Measurements from ENCODE around the gene PACC1.

Gene PACC1

DNA sequence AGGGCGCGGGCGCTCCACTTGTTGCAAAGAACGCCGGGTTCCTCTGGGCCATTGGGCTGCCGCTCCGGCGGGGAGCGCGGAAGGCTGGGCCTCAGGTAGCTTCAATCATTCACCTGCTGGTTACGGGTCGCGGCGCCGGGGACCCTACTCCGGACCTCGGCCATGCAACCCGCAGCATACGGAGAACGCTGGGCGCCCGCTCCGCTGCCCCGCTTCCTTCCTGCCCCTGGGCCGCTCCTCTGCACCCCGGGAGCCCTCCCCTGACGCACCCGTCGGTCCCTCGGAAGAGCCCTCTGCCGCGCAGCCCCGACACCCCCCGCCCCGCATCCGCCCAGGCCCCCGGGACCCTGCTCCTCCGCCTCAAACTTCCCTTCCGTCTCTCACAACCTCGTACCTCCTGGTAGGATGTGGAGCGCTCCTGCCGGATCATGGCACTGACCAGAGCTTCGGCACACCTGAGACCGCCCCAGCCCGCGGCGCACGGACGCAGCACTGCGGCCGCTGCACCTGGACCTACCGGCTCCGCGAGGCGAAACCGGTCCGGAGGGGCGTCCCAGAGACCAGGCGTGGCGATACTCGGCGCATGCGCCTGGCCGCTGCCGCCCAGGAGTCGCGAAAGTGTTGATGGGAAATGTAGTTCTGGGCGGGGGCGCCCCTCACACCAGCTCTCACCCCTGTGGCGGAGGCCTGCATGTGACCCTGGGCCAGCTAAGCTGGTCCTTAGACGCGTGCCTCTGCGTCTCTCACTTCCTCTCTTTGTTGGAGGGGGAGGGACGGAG lies at the start of gene PACC1:
PACC1 (minus strand) TSS at position 559 of the 779 bp plus-strand sequence; CDS start at position 430, 129 bp downstream.
- peak; percentile 89 for DNase-seq

DNA sequence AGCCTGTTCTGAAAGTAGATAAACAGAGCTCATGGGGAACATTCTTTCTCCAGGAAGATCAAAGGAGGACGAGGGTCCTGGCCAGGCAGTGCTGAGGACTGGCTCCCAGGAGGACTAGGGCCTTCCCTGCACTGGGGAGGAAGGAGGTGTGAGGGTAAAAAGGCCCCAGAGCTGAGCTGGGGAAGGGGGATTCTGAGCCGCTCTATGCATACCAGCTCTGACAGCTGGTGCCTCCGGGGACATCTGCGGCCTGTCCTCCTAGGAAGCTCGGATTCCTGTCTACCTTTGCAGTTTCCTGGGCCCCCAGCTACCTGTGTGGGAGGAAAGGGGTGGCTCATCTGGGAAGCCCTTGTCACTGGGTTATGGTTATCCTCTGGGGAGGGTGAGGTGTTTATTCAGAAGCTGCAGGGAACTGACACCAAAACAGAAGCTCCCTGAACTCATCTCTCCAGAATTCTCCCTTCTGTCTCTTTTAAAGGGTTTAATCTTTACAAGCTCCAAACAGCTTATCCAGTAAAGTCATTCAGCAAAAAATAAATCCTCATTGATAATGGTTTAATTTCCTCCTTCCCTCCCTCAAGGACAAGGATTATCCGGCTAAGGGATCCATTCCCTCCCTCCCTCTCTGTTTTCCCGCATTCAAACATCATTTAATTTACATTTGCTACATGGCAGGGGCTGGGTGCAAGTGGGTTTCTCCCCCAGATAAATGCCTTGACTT lies 49.0 kb upstream of the PACC1 start:
- no peak for DNase-seq

DNA sequence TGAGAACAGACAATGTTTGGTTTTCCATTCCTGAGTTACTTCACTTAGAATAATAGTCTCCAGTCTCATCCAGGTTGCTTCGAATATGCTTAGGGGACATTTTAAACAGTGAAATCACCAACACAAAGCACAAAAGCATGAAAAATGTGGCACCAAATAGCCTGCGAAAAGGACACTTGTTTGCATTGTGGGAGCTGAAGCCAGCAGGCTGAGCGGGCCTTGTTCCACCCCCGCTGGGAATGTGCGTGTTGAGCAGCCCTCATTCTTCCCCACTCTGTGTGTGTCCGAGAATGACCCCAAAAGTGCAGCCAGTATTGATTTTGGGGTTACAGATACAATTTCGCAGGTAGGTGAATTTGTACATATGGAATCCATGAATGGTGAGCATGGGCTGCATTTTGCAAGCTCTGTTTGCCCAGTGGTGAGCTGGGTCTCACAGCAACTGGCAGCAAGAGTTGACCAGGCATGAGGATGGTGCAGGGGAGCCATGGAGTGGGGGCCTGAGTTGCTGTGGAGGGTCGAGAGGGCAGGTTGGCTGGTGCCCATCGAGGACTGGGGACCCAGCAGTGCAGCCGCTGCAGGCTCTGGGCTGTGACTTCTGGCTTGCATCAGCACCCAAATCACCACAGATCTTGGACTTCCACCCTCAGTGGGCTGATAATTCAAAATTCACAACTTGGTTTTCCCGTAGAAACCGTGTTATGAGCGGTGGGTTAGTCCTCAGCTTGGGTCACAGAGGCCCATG lies 47.4 kb upstream of the PACC1 start:
- DNase-seq: no peak

DNA sequence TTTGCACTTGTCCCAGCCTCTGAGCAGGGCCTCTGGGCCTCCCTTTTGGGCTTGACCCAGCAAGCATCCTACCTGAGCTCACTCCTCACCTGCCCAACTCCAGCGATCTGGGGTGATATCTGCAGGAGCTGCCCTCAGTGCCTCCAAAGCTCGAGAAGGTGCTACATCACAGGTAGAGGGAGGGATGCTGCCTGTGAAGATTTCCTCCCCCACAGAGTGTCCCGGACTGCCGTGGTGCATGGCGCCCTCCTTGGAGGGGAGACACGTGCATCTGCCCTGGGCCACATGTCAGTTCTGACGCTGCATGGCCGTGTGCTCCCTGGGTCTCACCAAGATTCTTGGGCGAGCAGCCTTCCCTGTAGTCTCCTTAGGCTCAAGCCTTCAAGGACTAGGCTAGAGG lies 45.7 kb upstream of the PACC1 start:
- DNase-seq: no peak

DNA sequence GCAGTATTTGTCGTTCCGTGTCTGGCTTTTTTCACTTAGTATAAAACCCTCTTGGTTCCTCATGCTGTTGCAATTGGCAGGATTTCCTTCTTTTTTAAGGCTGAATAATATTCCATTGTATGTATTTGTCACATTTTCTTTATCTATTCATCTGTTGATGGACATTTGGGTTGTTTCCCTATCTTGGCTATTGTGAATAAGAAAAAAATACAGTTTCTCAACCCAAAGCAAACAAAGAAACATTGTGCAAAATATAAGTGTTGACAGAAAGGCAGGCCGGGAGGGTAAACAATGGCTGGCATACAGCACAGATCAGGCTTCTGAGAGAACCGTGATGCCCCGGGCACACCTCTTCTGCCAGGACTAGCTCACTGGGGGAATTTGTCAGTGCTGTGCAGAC lies 45.0 kb upstream of the PACC1 start:
- DNase-seq: no peak

DNA sequence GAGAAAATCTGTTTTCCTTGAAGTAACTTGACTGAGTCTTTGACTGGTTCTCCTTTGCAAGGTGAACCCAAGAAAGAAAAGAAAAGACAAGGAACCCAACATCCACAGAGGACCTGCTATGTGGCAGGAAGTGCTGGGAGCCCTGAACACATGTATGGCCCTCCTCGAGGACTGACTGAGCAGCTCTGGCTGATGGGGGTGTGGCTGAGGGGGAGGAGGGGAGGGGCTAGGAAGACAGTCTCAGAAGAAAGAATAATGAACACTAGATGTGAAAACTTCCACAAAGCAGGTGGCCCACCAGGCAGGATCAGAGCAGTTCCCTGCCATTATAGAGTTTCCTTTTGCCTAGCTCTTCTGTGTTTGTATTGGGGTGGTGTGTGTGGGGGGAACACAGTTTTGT lies 44.1 kb upstream of the PACC1 start:
- DNase-seq: no peak

DNA sequence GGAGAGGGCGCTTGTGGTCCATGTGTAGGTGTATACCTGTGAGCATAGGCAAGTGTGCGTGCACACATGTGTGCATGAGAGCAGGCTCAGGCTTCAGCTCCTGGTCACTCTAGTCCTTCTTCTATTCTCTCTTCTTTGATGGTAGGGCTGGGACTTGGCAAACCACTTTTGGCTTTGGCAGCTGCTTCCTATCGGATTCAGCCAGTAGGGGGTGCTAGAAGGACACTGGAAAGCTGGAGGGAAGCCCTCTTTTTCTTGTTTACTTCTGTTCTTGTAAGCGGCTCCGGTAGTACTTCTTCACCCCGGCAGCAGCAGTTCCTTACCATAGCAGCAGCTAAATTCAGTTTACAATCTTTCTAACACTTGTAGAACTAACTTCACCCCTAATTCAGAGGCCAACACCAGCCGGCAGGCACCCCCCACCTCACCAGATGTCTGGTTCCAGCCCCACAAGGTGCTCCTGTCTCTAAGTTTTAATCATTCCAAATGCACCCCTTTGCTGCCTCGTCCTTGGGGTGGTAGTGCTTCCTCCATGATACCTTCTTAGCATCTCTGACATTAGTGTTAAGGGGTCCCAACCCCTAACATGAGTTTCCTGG lies 43.2 kb upstream of the PACC1 start:
- DNase-seq: peak; percentile 61

DNA sequence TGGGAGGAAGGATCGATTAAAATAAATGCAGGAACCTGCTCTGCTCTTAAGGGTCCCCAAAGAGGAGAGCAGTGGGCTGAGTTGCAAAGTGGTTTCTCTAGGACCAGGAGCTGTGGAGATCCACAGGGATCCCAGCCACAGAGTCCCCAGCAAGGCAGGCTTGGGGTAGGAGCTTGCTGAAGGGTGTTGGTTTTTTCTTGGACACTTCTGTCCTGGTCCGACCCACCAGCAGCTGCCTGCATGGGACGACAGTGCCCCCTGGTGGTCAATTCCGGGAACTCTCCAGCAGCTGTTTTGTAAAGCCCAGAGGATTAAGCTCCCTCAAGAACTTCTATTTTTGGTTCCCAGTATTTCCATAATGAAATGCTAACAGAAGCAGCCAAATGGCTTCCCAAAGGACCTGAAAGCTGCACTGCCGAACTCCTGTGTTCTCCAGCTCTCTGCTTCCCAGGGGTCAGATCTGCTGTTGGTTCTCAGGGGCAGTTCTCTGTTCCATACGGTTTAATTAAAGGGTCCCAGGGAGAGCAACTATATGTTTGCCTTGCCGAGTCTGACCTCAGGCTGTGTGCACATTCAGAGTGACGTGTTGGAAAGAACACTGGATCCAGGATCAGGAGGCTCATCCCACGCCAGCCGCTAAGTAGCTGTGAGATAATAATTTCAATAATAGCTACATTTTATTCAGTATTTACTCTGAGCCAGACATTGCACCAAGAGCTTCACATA lies 41.3 kb upstream of the PACC1 start:
- DNase-seq: peak; percentile 74

DNA sequence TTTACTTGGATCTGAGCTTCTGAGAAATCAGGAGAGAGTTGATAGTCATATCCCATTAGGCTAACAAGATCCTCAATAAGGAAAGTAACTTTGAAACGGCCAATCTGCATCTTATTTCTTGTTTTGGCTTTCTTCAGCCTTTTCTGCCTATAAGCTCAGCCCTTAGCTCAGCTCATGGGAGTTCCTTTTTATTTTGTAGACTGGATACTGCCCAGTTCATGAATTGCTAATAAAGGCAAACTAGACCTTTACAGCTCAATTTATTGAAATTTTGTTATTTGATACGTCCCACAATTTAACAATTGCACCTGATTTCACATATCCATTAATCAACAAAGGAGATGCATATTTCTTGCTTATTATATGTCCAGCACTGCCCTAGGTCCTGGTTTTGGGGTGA lies 40.7 kb upstream of the PACC1 start:
- DNase-seq: no peak

DNA sequence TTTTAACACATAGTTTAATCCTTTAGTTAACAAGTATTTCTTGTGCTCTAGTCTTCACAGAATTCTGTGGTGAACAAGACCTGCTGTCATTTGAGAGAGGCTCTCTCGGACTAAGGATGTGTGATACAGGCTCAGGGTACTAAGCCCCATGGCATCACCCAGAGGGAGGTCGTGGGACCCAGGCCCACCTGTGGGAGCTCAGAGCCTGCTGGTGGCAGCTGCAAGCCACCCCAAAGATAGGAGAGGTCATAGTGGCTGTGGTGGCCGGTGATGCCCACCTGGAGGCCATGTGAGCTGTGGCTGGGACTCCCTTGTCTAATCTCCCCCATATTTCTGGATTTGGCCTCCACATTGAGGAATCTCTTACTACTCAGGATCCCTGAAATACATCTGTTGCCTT lies 40.1 kb upstream of the PACC1 start:
- DNase-seq: no peak

DNA sequence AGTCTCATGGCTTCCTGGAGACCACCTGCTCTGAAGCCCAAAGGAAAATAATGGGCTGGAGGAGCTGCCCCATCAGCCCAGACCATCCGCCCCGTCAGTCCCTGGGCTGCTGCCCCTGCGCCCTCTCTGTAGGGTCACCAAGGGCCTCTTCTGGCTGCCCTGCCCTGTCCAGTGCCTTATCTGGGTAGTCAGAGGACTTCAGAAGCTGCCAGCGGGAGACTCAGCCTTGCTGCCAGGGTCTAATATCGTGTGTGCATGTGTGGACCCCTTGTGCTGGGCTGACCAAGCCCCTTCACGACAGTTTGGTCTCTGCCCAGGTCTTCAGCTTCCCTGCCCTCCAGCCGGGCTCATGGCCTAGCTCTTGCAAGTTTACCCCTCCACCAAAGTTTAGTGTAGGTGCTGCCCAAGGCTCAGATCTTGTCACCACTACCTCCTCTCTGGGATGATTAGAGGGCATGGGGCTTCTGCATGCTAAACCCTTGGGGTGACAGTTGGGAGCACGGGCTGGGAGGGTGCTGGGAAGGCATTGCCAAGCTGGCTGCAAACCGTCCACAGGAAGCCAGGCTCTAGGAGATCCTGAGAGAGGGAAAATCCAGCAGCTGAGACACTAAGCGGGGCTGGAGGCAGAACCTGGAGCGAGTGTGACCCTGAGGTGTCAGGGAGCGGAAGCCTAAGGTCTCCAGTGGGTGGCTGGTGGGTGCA lies 38.6 kb upstream of the PACC1 start:
- no peak for DNase-seq

DNA sequence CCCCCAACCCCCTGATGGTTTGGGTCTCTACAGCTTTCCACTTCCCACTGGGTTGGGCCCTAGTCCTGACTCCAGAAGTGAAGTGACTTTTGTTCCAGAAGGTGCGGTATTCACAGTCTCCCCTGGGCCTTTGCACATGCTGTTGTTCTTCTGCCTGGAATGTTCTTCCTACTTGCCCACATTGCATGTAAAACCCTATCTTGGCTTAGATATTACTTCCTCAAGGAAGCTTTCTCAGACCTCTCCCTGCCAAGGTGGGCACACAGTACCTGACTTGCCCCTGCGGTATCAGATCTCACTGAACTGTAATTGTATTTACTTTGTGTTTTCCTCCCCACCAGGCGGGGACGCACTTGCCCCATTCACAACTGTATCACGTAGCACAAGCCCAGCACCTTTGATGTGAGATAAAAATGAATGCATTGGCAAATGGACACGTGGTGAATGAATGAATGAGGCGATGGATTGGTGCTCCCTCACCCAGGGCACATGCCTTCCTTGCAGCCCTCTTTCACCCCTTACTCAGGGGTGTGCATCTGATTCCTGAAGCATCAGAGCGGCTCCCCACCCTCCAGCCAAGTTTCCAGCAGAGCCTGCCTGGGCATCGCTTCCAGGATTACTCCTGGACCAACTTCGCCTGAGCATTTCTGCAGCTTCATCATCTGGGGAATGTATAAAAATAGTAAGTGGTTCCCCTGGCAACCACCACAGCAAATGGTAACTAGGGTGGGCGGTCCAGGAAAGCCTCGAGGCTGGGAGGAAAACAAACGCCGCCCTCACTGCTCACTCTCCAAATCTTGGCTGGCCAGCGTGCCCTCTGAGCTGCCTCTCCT lies 37.9 kb upstream of the PACC1 start:
- peak; percentile 37 for DNase-seq

DNA sequence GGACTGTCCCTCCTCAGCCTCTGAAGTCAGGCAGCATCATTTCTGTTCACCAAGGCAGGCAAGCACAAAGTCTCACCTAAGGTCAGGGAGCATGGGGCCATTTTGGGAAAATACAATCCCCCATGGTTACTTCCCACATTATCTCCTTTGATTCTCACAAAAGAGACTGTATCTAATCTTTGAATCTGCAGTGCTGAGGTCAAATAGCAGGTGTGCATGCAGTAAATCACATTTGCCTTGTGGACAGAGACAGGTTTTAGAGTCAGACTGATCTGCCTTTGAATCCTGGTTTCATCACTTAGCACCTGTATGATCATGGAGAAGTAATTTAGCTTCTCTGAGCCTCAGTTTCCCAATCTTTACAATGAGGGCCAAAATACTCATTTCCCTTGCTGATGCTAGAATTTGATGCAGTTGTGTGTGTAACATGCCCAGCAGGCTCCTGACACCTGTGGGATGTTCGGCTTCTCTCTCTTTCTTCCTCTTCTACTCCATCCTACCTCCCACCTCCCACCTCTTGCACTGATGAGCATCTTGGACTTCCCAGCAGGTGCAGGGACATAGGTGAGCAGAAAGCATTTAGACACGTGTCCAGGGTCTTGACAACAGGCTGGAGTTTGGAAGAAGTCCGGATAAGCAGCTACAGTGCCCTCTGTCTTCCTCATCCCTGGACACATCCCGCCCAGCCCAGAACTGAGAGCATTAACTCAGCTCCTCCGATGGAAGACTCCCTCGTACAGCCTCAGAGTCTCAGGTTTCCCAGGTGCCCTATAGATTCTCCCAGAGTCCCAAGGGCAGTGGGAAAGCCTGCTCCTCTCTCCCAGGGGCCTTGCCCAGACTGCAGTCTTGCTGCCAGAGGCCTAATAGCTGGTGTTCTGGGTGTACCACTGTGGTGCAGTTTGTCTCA lies 37.0 kb upstream of the PACC1 start:
- DNase-seq: no peak

DNA sequence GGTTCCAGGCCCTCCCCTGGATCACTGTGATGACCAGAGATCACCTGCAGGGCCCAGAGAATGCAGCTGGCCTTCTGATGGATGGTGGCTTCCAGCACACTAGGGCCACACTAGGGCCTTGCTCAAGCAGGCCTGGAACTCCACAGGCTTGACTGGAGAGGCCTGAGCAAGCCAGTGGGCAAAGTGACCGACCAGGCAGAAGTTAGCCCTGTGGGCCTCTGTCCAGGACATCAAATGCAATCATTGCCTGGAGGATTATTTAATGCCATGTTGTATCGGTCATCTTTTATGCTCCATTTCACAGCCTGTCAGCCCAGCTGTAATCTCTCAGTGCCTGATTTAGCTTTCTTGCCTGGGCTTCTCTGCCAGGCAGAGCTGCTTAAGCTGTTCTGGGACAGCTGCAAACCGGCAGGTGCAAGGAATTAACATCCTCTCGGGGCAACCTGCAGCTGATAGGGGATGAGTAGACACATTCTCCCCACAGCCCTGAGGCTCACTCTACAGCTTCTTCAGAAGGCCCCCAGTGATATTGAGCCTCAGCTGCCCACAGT lies 35.7 kb upstream of the PACC1 start:
- DNase-seq: no peak

DNA sequence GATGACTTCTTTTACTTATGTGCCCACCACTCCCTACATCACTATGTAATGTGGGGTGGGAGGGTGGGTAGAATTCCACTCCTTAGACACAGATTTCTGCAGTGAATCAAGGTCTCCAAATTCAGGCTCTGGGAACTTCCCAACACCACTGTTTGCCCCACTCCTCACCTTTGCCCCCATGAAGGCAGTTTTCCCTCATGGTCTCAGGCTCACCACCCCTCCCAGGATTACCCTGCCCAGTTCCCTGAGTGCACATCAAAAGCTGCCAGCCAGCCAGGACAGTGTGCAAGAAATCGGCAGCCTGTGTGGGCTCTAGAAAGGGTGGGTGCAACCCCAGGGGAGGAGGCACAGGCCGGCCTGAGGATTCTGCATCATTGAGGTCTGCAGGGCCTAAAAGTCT lies 32.8 kb upstream of the PACC1 start:
- DNase-seq: no peak

DNA sequence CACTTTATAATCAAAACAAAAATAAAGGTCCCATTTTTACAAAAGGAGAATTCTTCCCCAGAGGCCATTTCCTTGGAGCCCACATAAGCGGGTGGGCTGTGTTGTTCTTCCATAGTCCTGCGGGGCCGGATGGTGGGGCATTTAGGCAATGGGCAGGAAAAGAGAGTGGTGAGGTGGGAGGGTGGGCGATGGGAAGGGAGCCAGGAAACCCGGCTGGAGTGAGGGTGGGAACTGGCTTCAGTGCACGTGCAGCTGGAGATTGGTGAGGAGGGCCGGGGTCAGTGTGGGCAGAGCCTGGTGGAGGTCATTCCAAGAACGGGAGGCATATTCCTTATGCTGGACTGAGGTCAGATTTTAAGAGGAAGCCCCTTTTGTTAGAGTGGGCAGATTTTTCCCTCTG lies 31.6 kb upstream of the PACC1 start:
- no peak for DNase-seq

DNA sequence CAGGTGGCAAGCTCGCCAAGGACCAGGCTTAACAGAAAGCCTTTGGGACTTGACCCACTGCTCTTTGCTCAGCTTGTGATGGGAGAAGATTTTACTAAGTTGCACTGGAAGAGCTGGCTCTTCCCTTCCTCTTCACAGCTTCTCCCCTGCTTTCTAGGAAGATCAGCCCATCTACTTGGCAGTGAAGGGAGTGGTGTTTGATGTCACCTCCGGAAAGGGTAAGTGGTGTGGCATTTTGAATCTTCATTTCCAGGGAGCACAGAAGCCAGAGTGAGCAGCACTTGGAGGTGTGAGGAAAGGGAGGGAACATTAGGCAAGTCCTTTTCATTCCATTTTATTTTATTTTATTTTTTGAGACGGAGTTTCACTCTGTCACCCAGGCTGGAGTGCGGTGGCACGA lies 27.7 kb upstream of the PACC1 start:
- DNase-seq: no peak

DNA sequence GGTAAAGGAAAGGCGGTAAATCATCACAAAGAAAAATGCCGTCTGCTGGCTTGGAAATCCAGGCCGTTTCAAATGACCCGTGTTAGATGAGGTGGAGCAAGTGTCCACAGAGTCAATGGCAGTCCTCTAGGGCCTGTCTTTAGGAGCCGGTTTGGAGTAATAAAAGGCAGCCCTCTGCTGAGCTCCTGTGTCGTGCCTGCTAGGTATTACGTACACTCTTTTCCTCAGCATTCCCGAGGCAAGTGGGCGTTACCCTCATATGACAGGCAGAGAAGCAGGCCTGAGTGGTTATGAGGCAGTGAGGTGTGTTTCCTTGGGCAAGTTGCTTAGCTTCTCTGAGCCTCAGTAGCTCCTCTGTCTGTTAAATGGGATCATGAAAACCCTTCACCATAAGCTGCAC lies 25.7 kb upstream of the PACC1 start:
- DNase-seq: no peak

DNA sequence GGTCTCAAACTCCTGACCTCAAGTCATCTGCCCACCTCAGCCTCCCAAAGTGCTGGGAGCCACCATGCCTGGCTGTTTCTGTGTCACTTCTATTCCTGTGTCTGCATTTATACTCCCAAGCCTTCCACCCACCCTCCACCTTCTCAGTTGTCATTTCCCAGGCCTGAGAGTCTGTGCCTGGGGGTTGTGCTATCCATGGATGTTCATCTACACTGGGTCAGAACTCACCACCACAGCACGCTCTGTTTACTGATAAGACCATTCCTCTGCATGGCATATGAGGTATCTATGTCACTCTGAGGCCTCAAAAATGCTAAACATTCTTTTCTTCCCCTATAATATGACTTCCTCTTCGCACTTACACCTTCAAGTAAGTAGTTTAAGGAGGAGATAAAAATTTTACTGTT lies 24.1 kb upstream of the PACC1 start:
- no peak for DNase-seq
